ENCODE measurements around the gene DHDH. TPM values are rescaled to one million over a fixed set of nuclear protein-coding genes. Genes with fewer than 3 reads are reported as not detected.

DHDH gene
- total and polyA plus RNA-seq, 2 of the 13 experiments (the other 11 are each of a cell fraction or from before 2014, with no cell fraction given) = 0.13 to 0.91 TPM

DNA sequence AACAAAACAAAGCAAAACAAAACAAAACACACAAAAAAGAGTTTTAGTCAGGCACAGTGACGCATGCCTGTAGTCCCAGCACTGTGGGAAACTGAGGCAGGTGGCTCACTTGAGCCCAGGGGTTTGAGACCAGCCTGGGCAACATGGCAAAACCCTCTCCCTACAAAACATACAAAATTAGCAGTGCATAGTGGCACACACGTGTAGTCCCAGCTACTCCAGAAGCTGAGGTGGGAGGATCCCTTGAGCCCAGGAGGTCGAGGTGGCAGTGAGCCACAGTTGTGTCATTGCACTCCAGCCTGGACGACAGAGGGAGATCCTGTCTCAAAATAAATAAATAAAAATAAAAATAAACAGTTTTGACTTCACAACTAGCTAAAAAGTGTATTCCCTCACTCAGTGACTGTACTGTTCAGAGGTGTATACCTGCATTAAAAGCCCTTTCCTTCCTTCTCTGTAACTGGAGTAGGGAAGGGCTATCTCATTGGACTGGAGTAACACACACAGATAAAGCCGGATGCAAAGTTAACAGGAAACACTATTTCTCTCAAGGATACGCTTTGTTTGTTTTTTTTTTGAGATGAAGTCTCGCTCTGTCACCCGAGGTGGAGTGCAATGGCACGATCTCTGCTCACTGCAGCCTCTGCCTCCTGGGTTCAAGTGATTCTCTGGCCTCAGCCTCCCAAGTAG lies 17.5 kb downstream of the DHDH start (continued):
- TF ChIP-seq, protein P1, sequence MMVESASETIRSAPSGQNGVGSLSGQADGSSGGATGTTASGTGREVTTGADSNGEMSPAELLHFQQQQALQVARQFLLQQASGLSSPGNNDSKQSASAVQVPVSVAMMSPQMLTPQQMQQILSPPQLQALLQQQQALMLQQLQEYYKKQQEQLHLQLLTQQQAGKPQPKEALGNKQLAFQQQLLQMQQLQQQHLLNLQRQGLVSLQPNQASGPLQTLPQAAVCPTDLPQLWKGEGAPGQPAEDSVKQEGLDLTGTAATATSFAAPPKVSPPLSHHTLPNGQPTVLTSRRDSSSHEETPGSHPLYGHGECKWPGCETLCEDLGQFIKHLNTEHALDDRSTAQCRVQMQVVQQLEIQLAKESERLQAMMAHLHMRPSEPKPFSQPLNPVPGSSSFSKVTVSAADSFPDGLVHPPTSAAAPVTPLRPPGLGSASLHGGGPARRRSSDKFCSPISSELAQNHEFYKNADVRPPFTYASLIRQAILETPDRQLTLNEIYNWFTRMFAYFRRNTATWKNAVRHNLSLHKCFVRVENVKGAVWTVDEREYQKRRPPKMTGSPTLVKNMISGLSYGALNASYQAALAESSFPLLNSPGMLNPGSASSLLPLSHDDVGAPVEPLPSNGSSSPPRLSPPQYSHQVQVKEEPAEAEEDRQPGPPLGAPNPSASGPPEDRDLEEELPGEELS (CRISPR knock-in tag; IDR thresholded peaks at IDR 0.05) = 0 out of 2 replicates have a peak, but pooled peaks have one; percentile 32
- TF ChIP-seq ZNF816 (CRISPR knock-in tag; IDR thresholded peaks at IDR 0.05; ENCODE audit: borderline replicate concordance) (no peak), RFX3 (CRISPR knock-in tag; IDR thresholded peaks at IDR 0.05) (no peak), SIX1 (CRISPR knock-in tag; IDR thresholded peaks at IDR 0.05; ENCODE audit: borderline replicate concordance) (peak; percentile 11; the same call in 1 of the 2 replicates), HNF4A (CRISPR knock-in tag; IDR thresholded peaks at IDR 0.05) (no peak), ARNT2 (CRISPR knock-in tag; IDR thresholded peaks at IDR 0.05; ENCODE audit: low read depth) (no peak), NR2C2 (CRISPR knock-in tag; IDR thresholded peaks at IDR 0.05; ENCODE audit: borderline replicate concordance) (no peak), GABPB1 (CRISPR knock-in tag; IDR thresholded peaks at IDR 0.05) (0 out of 2 replicates have a peak, but pooled peaks have one; percentile 15), MED8 (CRISPR knock-in tag; IDR thresholded peaks at IDR 0.05; ENCODE audit: insufficient replicate concordance) (no peak), TCF7L2 (IDR thresholded peaks at IDR 0.05; ENCODE audit: low read depth, low read length) (no peak), ARNT (IDR thresholded peaks at IDR 0.05) (no peak), SOX5 (CRISPR knock-in tag; IDR thresholded peaks at IDR 0.05; ENCODE audit: borderline replicate concordance) (peak; percentile 33; the same call in 1 of the 2 replicates), GABPA (IDR thresholded peaks at IDR 0.05; ENCODE audit: low read depth, low read length) (no peak), GABPA (CRISPR knock-in tag; IDR thresholded peaks at IDR 0.05; ENCODE audit: low read depth) (peak; percentile 44; the same call in 1 of the 2 replicates), YEATS2 (CRISPR knock-in tag; IDR thresholded peaks at IDR 0.05; ENCODE audit: borderline replicate concordance) (peak; percentile 41; the same call in 1 of the 2 replicates)
- TF ChIP-seq, protein P2, sequence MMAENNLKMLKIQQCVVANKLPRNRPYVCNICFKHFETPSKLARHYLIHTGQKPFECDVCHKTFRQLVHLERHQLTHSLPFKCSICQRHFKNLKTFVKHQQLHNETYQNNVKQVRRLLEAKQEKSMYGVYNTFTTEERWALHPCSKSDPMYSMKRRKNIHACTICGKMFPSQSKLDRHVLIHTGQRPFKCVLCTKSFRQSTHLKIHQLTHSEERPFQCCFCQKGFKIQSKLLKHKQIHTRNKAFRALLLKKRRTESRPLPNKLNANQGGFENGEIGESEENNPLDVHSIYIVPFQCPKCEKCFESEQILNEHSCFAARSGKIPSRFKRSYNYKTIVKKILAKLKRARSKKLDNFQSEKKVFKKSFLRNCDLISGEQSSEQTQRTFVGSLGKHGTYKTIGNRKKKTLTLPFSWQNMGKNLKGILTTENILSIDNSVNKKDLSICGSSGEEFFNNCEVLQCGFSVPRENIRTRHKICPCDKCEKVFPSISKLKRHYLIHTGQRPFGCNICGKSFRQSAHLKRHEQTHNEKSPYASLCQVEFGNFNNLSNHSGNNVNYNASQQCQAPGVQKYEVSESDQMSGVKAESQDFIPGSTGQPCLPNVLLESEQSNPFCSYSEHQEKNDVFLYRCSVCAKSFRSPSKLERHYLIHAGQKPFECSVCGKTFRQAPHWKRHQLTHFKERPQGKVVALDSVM (CRISPR knock-in tag; IDR thresholded peaks at IDR 0.05) = peak; percentile 96
- TF ChIP-seq, protein P3, sequence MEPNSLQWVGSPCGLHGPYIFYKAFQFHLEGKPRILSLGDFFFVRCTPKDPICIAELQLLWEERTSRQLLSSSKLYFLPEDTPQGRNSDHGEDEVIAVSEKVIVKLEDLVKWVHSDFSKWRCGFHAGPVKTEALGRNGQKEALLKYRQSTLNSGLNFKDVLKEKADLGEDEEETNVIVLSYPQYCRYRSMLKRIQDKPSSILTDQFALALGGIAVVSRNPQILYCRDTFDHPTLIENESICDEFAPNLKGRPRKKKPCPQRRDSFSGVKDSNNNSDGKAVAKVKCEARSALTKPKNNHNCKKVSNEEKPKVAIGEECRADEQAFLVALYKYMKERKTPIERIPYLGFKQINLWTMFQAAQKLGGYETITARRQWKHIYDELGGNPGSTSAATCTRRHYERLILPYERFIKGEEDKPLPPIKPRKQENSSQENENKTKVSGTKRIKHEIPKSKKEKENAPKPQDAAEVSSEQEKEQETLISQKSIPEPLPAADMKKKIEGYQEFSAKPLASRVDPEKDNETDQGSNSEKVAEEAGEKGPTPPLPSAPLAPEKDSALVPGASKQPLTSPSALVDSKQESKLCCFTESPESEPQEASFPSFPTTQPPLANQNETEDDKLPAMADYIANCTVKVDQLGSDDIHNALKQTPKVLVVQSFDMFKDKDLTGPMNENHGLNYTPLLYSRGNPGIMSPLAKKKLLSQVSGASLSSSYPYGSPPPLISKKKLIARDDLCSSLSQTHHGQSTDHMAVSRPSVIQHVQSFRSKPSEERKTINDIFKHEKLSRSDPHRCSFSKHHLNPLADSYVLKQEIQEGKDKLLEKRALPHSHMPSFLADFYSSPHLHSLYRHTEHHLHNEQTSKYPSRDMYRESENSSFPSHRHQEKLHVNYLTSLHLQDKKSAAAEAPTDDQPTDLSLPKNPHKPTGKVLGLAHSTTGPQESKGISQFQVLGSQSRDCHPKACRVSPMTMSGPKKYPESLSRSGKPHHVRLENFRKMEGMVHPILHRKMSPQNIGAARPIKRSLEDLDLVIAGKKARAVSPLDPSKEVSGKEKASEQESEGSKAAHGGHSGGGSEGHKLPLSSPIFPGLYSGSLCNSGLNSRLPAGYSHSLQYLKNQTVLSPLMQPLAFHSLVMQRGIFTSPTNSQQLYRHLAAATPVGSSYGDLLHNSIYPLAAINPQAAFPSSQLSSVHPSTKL (CRISPR knock-in tag; IDR thresholded peaks at IDR 0.05) = 0 out of 2 replicates have a peak, but pooled peaks have one; percentile 23
- TF ChIP-seq, protein P4, sequence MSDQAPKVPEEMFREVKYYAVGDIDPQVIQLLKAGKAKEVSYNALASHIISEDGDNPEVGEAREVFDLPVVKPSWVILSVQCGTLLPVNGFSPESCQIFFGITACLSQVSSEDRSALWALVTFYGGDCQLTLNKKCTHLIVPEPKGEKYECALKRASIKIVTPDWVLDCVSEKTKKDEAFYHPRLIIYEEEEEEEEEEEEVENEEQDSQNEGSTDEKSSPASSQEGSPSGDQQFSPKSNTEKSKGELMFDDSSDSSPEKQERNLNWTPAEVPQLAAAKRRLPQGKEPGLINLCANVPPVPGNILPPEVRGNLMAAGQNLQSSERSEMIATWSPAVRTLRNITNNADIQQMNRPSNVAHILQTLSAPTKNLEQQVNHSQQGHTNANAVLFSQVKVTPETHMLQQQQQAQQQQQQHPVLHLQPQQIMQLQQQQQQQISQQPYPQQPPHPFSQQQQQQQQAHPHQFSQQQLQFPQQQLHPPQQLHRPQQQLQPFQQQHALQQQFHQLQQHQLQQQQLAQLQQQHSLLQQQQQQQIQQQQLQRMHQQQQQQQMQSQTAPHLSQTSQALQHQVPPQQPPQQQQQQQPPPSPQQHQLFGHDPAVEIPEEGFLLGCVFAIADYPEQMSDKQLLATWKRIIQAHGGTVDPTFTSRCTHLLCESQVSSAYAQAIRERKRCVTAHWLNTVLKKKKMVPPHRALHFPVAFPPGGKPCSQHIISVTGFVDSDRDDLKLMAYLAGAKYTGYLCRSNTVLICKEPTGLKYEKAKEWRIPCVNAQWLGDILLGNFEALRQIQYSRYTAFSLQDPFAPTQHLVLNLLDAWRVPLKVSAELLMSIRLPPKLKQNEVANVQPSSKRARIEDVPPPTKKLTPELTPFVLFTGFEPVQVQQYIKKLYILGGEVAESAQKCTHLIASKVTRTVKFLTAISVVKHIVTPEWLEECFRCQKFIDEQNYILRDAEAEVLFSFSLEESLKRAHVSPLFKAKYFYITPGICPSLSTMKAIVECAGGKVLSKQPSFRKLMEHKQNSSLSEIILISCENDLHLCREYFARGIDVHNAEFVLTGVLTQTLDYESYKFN (CRISPR knock-in tag; conservative IDR thresholded peaks at IDR 0.05) = peak; percentile 46; the same call in 1 of the 2 replicates
